ENCODE data around the gene SKI.
A peak's percentile ranks its signal among the peaks of the same experiment; 100 is the strongest.
"Not testable (repeated sequence)": the region's sequence is repeated elsewhere in the genome, so short reads cannot be mapped to it uniquely, and the experiment has no call there.

The SKI gene

GRCh38 chr1:2286923-2287322, 58.8 kb downstream of the SKI start:
- FAIRE-seq = no peak
- no peak for DNase-seq (ENCODE audit: extremely low spot score, insufficient read length, low read depth)

- DNase-seq (ENCODE audit: extremely low spot score, insufficient read length, low read depth) = no peak
- FAIRE-seq = no peak
Observed at GRCh38 chr1:2287649-2288048, 59.5 kb downstream of the SKI start.

- DNase-seq (ENCODE audit: extremely low spot score, insufficient read length, low read depth) = no peak
- FAIRE-seq = no peak
Observed at GRCh38 chr1:2288311-2288710, 60.2 kb downstream of the SKI start.

- FAIRE-seq = no peak
- DNase-seq (ENCODE audit: extremely low spot score, insufficient read length, low read depth) = no peak
Observed at GRCh38 chr1:2288816-2289536, 60.9 kb downstream of the SKI start.

- FAIRE-seq = no peak
Observed at GRCh38 chr1:2289607-2290006, 61.5 kb downstream of the SKI start.

GRCh38 chr1:2290171-2290578, 62.1 kb downstream of the SKI start:
- FAIRE-seq (no peak), DNase-seq (ENCODE audit: extremely low spot score, insufficient read length, low read depth) (no peak)

More at GRCh38 chr1:2289607-2290006, 61.5 kb downstream of the SKI start:
- DNase-seq (ENCODE audit: extremely low spot score, insufficient read length, low read depth) = no peak

- DNase-seq (ENCODE audit: extremely low spot score, insufficient read length, low read depth) (peak; percentile 54), FAIRE-seq (peak; percentile 91)
Observed at GRCh38 chr1:2290595-2291510, 62.7 kb downstream of the SKI start.

- FAIRE-seq (no peak), DNase-seq (ENCODE audit: extremely low spot score, insufficient read length, low read depth) (no peak)
Observed at GRCh38 chr1:2291577-2291976, 63.5 kb downstream of the SKI start.

GRCh38 chr1:2292725-2293450, 64.8 kb downstream of the SKI start:
- no peak for FAIRE-seq

GRCh38 chr1:2294033-2294724, 66.1 kb downstream of the SKI start:
- DNase-seq (ENCODE audit: extremely low spot score, insufficient read length, low read depth) = no peak
- FAIRE-seq = no peak

More at GRCh38 chr1:2292725-2293450, 64.8 kb downstream of the SKI start:
- DNase-seq (ENCODE audit: extremely low spot score, insufficient read length, low read depth) = no peak

GRCh38 chr1:2294725-2295078, 66.6 kb downstream of the SKI start:
- DNase-seq (ENCODE audit: extremely low spot score, insufficient read length, low read depth) = no peak
- no peak for FAIRE-seq

GRCh38 chr1:2295526-2295925, 67.4 kb downstream of the SKI start:
- DNase-seq (ENCODE audit: extremely low spot score, insufficient read length, low read depth) = no peak

GRCh38 chr1:2296211-2296610, 68.1 kb downstream of the SKI start:
- DNase-seq (ENCODE audit: extremely low spot score, insufficient read length, low read depth); FAIRE-seq: not testable (repeated sequence)

More at GRCh38 chr1:2295526-2295925, 67.4 kb downstream of the SKI start:
- FAIRE-seq = no peak

GRCh38 chr1:2296614-2297013, 68.5 kb downstream of the SKI start:
- FAIRE-seq (no peak), DNase-seq (ENCODE audit: extremely low spot score, insufficient read length, low read depth) (no peak)

GRCh38 chr1:2297246-2298011, 69.3 kb downstream of the SKI start:
- DNase-seq (ENCODE audit: extremely low spot score, insufficient read length, low read depth) (no peak), FAIRE-seq (no peak)

GRCh38 chr1:2298685-2299084, 70.6 kb downstream of the SKI start:
- DNase-seq (ENCODE audit: extremely low spot score, insufficient read length, low read depth) = no peak
- no peak for FAIRE-seq

- DNase-seq (ENCODE audit: extremely low spot score, insufficient read length, low read depth) (no peak), FAIRE-seq (no peak)
Observed at GRCh38 chr1:2299131-2299627, 71.1 kb downstream of the SKI start.

- DNase-seq (ENCODE audit: extremely low spot score, insufficient read length, low read depth) = peak; percentile 86
- FAIRE-seq = peak; percentile 98
Observed at GRCh38 chr1:2300004-2300771, 72.1 kb downstream of the SKI start.
